GM12878 (cell line): Measurements from ENCODE around the gene ATP5PB. TPM values are rescaled to one million over a fixed set of nuclear protein-coding genes. Genes with fewer than 3 reads are reported as not detected.

Source experiments
- ATAC-seq: fragments of 200-7000 bp; cut with Tn5 transposase; 3 replicates; pipeline ENCODE4 v1.9.1; 2020; ENCODE audit warnings: mild to moderate bottlenecking, moderate library complexity
- BruUV-seq: library from RNA; stranded (reverse); fragments of 400-500 nt; replicated peaks from 2 replicates; lab custom pipeline; 2021; lab: Mats Ljungman, UMichigan
- CTCF ChIA-PET: fragments of 300-600 bp; sonication (Branson Sonifier 250); formaldehyde crosslinking; extraction: SDS; loops from one replicate; lab custom pipeline; 2021; ENCODE audit warnings: inconsistent platforms; lab: Yijun Ruan, JAX
- POLR2A ChIA-PET: fragments of 350-600 bp; formaldehyde crosslinking; extraction: SDS; loops from one replicate; lab custom pipeline; 2021; ENCODE audit warnings: inconsistent platforms; lab: Charles Lee
- RAD21 ChIA-PET: fragments of 300-600 bp; sonication (Branson Sonifier 250); formaldehyde crosslinking; loops from one replicate; lab custom pipeline; 2023; ENCODE audit warnings: antibody characterized with exemption; ENCODE audit not compliant: unreplicated experiment; lab: Charles Lee
- SMC1A ChIA-PET: fragments of 300-600 bp; sonication (Branson Sonifier 250); formaldehyde crosslinking; loops from one replicate; lab custom pipeline; 2023; ENCODE audit not compliant: unreplicated experiment, uncharacterized antibody; lab: Charles Lee
- DNase-seq: peaks from one replicate; pipeline ENCODE4 v3.0.0-alpha.2; 2011; ENCODE audit warnings: low read depth, low spot score
- FAIRE-seq: peaks from 3 replicates; lab custom pipeline; 2011; peaks lifted over from hg19 to GRCh38; lab: Jason Lieb, UNC
- H2AFZ ChIP-seq: 2 replicates; pipeline ENCODE4 v1.6.0; 2011; ENCODE audit warnings: low read depth, low read length, control low read depth; ENCODE audit not compliant: control insufficient read depth
- H3K27ac ChIP-seq: 2 replicates; pipeline ENCODE4 v1.5.1; 2011; ENCODE audit warnings: control low read depth; ENCODE audit not compliant: control insufficient read depth, insufficient read depth
- H3K27me3 ChIP-seq, 2 experiments: replicated peaks in 1 of 2; 2 replicates each; pipeline versions ENCODE4 v1.6.0 to v1.6.1; 2011; ENCODE audit warnings: low read length in 1 of 2; ENCODE audit not compliant: control insufficient read depth in 2 of 2, insufficient read depth in 2 of 2
- H3K36me3 ChIP-seq, 2 experiments: 2 replicates each; pipeline ENCODE4 v1.5.1; 2011; ENCODE audit warnings: low read length in 1 of 2; ENCODE audit not compliant: control insufficient read depth in 2 of 2, insufficient read depth in 2 of 2
- H3K4me1 ChIP-seq: 2 replicates; pipeline ENCODE4 v1.6.1; 2011; ENCODE audit warnings: mild to moderate bottlenecking, low read length, moderate library complexity, mixed read lengths; ENCODE audit not compliant: control insufficient read depth, insufficient read depth
- H3K4me2 ChIP-seq: 2 replicates; pipeline ENCODE4 v1.6.0; 2011; ENCODE audit warnings: control low read depth; ENCODE audit not compliant: control insufficient read depth, insufficient read depth
- H3K4me3 ChIP-seq: fragments of 200-600 bp; sonication (generic); 2 replicates; pipeline ENCODE4 v1.5.1; 2016
- H3K79me2 ChIP-seq: 2 replicates; pipeline ENCODE4 v1.6.0; 2011; ENCODE audit warnings: low read length; ENCODE audit not compliant: control insufficient read depth, insufficient read depth
- H3K9ac ChIP-seq: 2 replicates; pipeline ENCODE4 v1.8.0; 2011; ENCODE audit warnings: low read length, control low read depth, mixed read lengths; ENCODE audit not compliant: control insufficient read depth, insufficient read depth
- H3K9me3 ChIP-seq: replicated peaks from 3 replicates; pipeline ENCODE4 v1.5.1; 2011; ENCODE audit warnings: mild to moderate bottlenecking, low read length; ENCODE audit not compliant: control insufficient read depth, insufficient read depth
- H4K20me1 ChIP-seq: 2 replicates; pipeline ENCODE4 v1.6.0; 2011; ENCODE audit not compliant: control insufficient read depth, insufficient read depth
- BACH1 ChIP-seq: fragments of 450-650 bp; IDR thresholded peaks from 2 replicates; pipeline ENCODE4 v1.6.1; 2017; ENCODE audit warnings: mild to moderate bottlenecking, borderline replicate concordance
- IRF4 ChIP-seq: IDR thresholded peaks from 2 replicates; pipeline ENCODE4 v1.6.1; 2011; ENCODE audit warnings: low read depth, low read length
- JUNB ChIP-seq: IDR thresholded peaks from 2 replicates; pipeline ENCODE4 v1.6.1; 2016; ENCODE audit warnings: antibody characterized with exemption, mild to moderate bottlenecking
- MXI1 ChIP-seq: fragments of 150-350 bp; IDR thresholded peaks from 2 replicates; pipeline ENCODE4 v1.6.1; 2011; ENCODE audit warnings: low read depth, mild to moderate bottlenecking, inconsistent platforms, low read length, improper control_type of control experiment
- SRF ChIP-seq, 2 experiments: IDR thresholded peaks; 2 replicates each; pipeline ENCODE4 v1.6.1; 2011; ENCODE audit warnings: low read depth in 2 of 2, low read length in 2 of 2, mild to moderate bottlenecking in 1 of 2, moderate library complexity in 1 of 2
- TCF12 ChIP-seq: IDR thresholded peaks from 2 replicates; pipeline ENCODE4 v1.6.1; 2011; ENCODE audit warnings: low read depth, mild to moderate bottlenecking, low read length
- WGBS: methylation state at CpG from one replicate; pipeline ENCODE4 v1.1.6; 2016; ENCODE audit warnings: low lambda C conversion rate; ENCODE audit not compliant: insufficient replicate concordance, insufficient coverage; ENCODE audit errors: missing lambda C conversion rate; 5-methylcytosine and 5-hydroxymethylcytosine counted together
- in situ Hi-C: fragments of 300-500 bp; cut with MboI; formaldehyde crosslinking; loops from 9 replicates; pipeline ENCODE4 v1.14.3; 2018; ENCODE audit warnings: mixed read lengths
- intact Hi-C: fragments of 100-400 bp; cut with micrococcal nuclease; formaldehyde crosslinking; loops from one replicate; pipeline ENCODE4 v1.14.2; 2022; ENCODE audit not compliant: unreplicated experiment
- polyA plus RNA-seq, 11 experiments: library from polyadenylated mRNA; depleted of rRNA in 4 of 11; unstranded in 6 of 11; stranded (reverse) in 5 of 11; fragments of >200 nt; fragmentation: Nextera tagmentation in 4 of 11; fragmentation: Illumina TruSeq in 1 of 11; extraction: Ambion mirVana in 4 of 11; extraction: Trizol in 1 of 11; gene quantifications; 1 replicate in 1 of 11; 2 replicates in 10 of 11; pipeline versions ENCODE4 v1.2.1 to v1.2.3, GENCODE V29; 2011 to 2016; ENCODE audit warnings: inconsistent platforms in 2 of 11, missing spikeins in 2 of 11, low read depth in 1 of 11
- total RNA-seq, 4 experiments: library from RNA; depleted of rRNA in 3 of 4; stranded (reverse); fragments of >200 nt in 3 of 4; fragmentation: Illumina TruSeq in 1 of 4; extraction: Trizol in 1 of 4; gene quantifications; 2 replicates each; pipeline versions ENCODE4 v1.2.1 to v1.2.3, GENCODE V29; 2013 to 2021

Gene ATP5PB
- total and polyA plus RNA-seq, 10 of the 15 experiments (the other 5 are each of a cell fraction or from before 2014, with no cell fraction given): 380 to 1,760 (median 677) TPM

DNA sequence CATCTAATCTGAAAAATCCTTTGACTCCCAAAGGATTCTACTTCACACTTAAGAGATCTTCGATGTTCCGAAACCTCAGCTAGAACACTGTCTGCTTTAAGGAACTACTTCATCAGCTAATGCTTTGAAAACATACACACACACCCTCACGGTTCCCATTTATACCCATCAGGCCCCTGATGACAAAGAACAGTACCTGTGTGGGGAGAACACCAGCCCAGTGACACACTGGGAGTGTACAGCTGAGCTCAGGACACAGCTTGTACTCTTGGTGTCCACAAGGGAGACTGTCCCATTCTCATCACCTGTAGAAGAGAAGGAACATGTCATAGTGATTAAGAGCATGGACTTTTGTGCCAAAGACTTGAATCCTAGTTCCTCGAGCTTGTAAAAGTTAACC is 6.8 kb upstream of the ATP5PB start:
- intact Hi-C loops (loop anchor here (2.0 kb wide), 1 partner anchor 220 kb away; no protein-coding TSS in a partner anchor), in situ Hi-C loops (no loop called here)
- POLR2A ChIA-PET: interaction anchor here (0.9 kb wide), 1 partner anchor 10 kb away, joined by 3 read pairs; no protein-coding TSS in a partner anchor
- no peak overlapping the region for H3K27ac ChIP-seq
- no peaks in the 10 kb centered on the region for H3K9me3 ChIP-seq
- BruUV-seq: no TSS peak
- FAIRE-seq: no peak
- H2AFZ ChIP-seq: no peak overlapping the region
- TF ChIP-seq MXI1 (no peak), IRF4 (peak; percentile 56; the same call in 1 of the 2 replicates), JUNB (peak; percentile 45; the same call in 1 of the 2 replicates)
- TF ChIP-seq, all 136 proteins: peak for 2
- H4K20me1 ChIP-seq: no peaks in the 10 kb centered on the region; the same call in 1 of the 2 replicates
- H3K9ac ChIP-seq: no peak overlapping the region
- peak overlapping the region; percentile 33 for H3K4me2 ChIP-seq
- 75% methylated on average over 4 of the region's 4 CpGs for WGBS
- H3K27me3 ChIP-seq: no peaks in the 10 kb centered on the region
- RAD21 ChIA-PET: interaction anchor here (1.0 to 1.8 kb wide), 3 partner anchors 35 to 62 kb away, joined by 3 to 4 read pairs (median 3); no protein-coding TSS in a partner anchor
- H3K4me3 ChIP-seq: no peak overlapping the region
- H3K36me3 ChIP-seq: peaks cover 19 to 55% of the 10 kb centered on the region in 2 experiments
- SMC1A ChIA-PET: interaction anchor here (0.9 to 1.6 kb wide), 5 partner anchors 9 to 411 kb away, joined by 3 to 5 read pairs (median 4); no protein-coding TSS in a partner anchor
- no peak for DNase-seq
- peaks cover 21% of the 10 kb centered on the region for H3K79me2 ChIP-seq
- ATAC-seq: peak; percentile 77
- peaks cover 15% of the 10 kb centered on the region for H3K4me1 ChIP-seq
- CTCF ChIA-PET: interaction anchor here (0.8 to 4.0 kb wide), 9 partner anchors 10 to 412 kb away, joined by 3 to 32 read pairs (median 7); no protein-coding TSS in a partner anchor

DNA sequence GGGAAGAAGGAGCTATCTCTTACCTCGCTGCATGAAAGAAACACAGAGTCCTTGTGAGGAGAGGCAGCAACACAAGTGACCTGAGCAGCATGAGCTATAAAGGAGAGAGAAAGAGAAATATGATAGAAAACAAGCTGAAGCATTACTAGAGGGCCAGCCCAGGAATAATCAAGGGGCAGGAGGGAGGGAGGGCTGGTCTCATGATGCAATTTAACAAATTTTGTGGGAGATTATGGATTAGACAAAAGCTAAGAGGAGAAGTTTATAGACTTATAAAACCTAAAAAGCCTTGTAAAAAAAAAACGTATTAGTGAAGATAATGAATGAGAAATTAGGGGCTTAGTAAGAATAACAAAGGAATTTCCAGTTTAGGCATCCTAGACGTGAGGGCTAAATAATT is 5.2 kb upstream of the ATP5PB start:
- ChIA-PET CTCF (interaction anchor here (0.8 kb wide), 1 partner anchor 221 kb away, joined by 4 read pairs; no protein-coding TSS in a partner anchor), RAD21 (interaction anchor here (1.0 to 1.2 kb wide), 2 partner anchors 63 to 221 kb away, joined by 3 read pairs; no protein-coding TSS in a partner anchor), POLR2A (interaction anchor here (0.6 kb wide), 1 partner anchor 186 kb away, joined by 3 read pairs; no protein-coding TSS in a partner anchor), SMC1A (interaction anchor here (0.7 to 1.5 kb wide), 3 partner anchors 64 to 326 kb away, joined by 3 to 5 read pairs (median 3); no protein-coding TSS in a partner anchor)
- H2AFZ ChIP-seq: no peak overlapping the region
- 64% methylated on average over 3 of the region's 3 CpGs for WGBS
- peaks cover 19 to 47% of the 10 kb centered on the region in 2 experiments for H3K36me3 ChIP-seq
- H3K4me1 ChIP-seq: peaks cover 19% of the 10 kb centered on the region
- no peak for TF ChIP-seq TCF12
- TF ChIP-seq SRF (IDR thresholded peaks at IDR 0.05; ENCODE audit: low read depth in 2 of 2, low read length in 2 of 2): no peak
- no peak for TF ChIP-seq BACH1
- no peak overlapping the region for H3K27ac ChIP-seq
- H3K4me3 ChIP-seq: no peak overlapping the region
- DNase-seq: no peak
- no peak overlapping the region for H3K9ac ChIP-seq
- no peaks in the 10 kb centered on the region; the same call in 1 of the 2 replicates for H4K20me1 ChIP-seq
- H3K79me2 ChIP-seq: peaks cover 36% of the 10 kb centered on the region
- no peak for FAIRE-seq
- intact Hi-C loops (no loop called here), in situ Hi-C loops (no loop called here)
- H3K27me3 ChIP-seq: no peaks in the 10 kb centered on the region
- no TSS peak for BruUV-seq
- H3K4me2 ChIP-seq: no peak overlapping the region
- ATAC-seq: no peak
- no peaks in the 10 kb centered on the region for H3K9me3 ChIP-seq
